ENCODE data around the gene EDDM13.

GRCh38 chr19:56324436-56324835 lies 51.9 kb downstream of the EDDM13 start:
- TF ChIP-seq POLR2AphosphoS5 (IDR thresholded peaks at IDR 0.05; ENCODE audit: low read depth, low read length) (no peak), PAX5 (IDR thresholded peaks at IDR 0.05; ENCODE audit: insufficient read depth, low read length, severe bottlenecking) (no peak), POLR2A (IDR thresholded peaks at IDR 0.05; ENCODE audit: low read depth, low read length) (no peak), TAF1 (IDR thresholded peaks at IDR 0.05; ENCODE audit: low read depth, low read length) (no peak)

Measured in GM12891 (cell line).